ENCODE results near the gene GABRG2.
"Not testable (repeated sequence)": the region's sequence is repeated elsewhere in the genome, so short reads cannot be mapped to it uniquely, and the experiment has no call there.

The GABRG2 gene
- long read RNA-seq, donor 1: 0 reads
- long read RNA-seq, donor 2: 0 reads
- long read RNA-seq, donor 3: 0 reads
- long read RNA-seq, donor 4: 0 reads
- long read RNA-seq, donor 5: 0 reads
- long read RNA-seq, donor 6: 0 reads
- long read RNA-seq, donor 7: 0 reads
- long read RNA-seq, donor 8: 0 reads

DNA sequence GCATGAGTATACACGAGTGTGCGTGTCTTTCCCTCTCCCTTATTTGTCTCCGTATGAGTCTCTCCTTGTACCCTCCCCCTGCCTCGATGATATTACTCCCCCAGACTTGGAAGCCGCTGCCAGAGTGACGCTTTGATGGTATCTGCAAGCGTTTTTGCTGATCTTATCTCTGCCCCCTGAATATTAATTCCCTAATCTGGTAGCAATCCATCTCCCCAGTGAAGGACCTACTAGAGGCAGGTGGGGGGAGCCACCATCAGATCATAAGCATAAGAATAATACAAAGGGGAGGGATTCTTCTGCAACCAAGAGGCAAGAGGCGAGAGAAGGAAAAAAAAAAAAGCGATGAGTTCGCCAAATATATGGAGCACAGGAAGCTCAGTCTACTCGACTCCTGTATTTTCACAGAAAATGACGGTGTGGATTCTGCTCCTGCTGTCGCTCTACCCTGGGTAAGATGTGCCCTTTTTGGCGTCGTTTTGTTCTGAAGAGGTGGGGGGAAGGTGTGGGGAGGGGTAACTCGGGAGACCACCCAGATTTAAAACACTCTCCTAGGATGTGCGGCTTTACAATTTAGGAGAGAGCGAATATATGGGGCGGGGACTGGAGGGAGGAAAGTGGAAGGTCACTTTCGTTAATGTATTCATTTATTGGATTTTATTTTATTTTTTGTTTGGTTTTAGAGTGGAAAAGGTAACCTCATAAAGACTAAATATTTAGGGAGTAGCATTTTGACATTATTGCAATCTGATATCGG lies at the start of gene GABRG2:
Gene GABRG2, plus strand, starts transcription at position 119 of the 757 bp plus-strand sequence. Its CDS starts 227 bp downstream, at position 346.
- no peak for DNase-seq

DNA sequence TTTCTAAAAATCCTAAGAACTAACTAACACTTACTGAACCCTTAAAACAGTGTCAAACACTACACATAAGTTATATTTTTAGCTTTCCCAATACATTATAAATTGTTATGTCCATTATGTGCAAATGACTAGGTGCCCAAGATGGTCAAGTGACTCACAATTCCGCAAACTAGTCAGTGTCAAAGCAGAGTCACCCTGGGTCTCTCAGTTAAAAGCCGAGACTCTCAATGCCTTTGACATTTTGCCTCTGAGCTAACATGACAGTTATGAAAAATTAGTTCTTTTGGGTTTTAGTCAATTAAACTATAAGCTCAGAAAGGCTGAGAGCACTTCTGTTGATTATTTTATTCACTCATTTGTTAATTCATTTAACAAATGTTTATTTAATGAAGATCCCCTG lies 42.3 kb upstream of the GABRG2 start:
- DNase-seq: no peak

DNA sequence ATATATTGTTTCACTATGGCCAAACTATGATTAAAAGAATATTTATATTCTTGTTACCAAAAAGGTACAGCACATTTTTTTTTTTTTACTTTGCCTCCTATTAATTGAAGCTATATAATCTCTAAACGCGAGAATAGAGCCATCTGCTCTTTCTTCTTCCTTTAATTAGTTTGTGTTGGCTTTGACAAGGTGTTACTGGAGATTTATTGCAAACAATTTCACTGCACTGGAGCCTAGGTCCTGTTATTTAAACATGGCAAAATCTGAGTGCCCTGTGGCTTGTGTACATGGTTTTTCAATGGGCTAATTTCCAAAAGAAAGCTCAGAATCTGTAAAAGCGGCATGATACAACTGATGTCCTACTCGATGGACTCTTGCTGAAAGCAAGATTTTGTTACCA lies 40.8 kb upstream of the GABRG2 start:
- DNase-seq: no peak

GRCh38 chr5:162037431-162037830 lies 30.1 kb upstream of the GABRG2 start:
- DNase-seq: no peak

- DNase-seq: no peak
Measured at GRCh38 chr5:162047279-162047678, 20.3 kb upstream of the GABRG2 start.

GRCh38 chr5:162052676-162053075 lies 14.9 kb upstream of the GABRG2 start:
- no peak for DNase-seq

- not testable (repeated sequence) for DNase-seq
Measured at GRCh38 chr5:162055095-162055494, 12.5 kb upstream of the GABRG2 start.

GRCh38 chr5:162067162-162067561 lies 411 bp upstream of the GABRG2 start:
- DNase-seq: no peak

DNA sequence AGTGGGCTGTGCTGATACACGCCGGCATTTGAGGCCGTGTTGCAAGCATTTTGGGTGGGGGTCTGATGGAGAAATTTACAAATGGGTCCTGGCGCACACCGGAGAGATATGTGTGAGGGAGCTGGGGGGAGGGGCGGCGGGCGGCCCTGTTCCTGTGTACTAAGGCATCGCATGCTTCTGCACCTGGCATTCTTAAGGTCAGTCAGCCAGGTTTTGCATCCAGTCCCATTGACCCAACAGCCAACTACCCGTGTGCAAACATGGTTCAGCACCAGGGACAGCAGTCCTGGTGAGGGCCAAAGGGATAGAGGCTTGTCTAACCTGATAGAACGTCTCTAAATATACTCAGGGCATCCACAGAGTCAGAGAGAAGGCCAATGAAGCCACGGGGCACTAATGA lies 839 bp downstream of the GABRG2 start:
- no peak for DNase-seq

- DNase-seq: no peak
Measured at GRCh38 chr5:162068936-162069335, 1.4 kb downstream of the GABRG2 start.

- DNase-seq: no peak
Measured at GRCh38 chr5:162078805-162079204, 11.2 kb downstream of the GABRG2 start.

DNA sequence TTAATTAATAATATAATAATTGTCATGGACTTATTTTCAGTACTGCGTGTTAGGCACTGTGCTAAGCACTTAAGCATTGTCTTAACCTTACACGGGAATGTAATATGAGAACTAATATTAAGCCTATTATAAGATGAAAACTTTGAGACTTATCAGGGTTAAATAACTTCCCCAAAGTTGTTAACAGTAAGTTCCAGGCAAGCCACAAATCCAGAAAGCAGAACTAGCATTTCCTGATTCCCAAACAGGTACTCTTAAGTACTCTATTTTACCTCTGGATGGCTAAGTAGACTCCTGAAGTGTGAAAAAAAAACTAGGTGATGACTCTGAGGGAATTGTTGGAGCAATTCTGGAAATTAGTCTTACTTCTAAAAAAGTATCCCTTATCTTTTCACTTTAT lies 23.8 kb downstream of the GABRG2 start:
- DNase-seq: no peak

DNA sequence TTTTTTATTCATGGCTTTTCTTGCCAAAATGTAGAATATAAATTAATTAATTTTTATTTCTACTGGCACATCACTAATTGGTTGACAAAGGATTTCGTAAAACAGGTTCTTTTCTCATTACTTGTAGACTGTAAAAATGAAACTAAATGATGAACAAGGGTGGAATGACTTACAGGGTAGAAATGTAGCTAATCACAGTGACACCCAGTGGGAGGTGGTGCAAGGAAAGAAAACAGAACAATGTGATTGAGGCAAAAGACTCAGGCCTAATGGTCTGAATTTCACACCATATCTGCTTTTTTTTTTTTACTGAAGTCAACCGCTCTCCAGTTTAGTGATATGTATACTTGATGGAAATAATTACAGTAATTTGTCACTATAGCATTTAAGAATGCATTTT lies 28.9 kb downstream of the GABRG2 start:
- DNase-seq: no peak

- DNase-seq: no peak
Measured at GRCh38 chr5:162107591-162107990, 40.0 kb downstream of the GABRG2 start.

- no peak for DNase-seq
Measured at GRCh38 chr5:162119801-162120200, 52.2 kb downstream of the GABRG2 start.

GRCh38 chr5:162128117-162128516 lies 60.5 kb downstream of the GABRG2 start:
- DNase-seq: no peak

GRCh38 chr5:162132348-162132747 lies 64.8 kb downstream of the GABRG2 start:
- no peak for DNase-seq

DNA sequence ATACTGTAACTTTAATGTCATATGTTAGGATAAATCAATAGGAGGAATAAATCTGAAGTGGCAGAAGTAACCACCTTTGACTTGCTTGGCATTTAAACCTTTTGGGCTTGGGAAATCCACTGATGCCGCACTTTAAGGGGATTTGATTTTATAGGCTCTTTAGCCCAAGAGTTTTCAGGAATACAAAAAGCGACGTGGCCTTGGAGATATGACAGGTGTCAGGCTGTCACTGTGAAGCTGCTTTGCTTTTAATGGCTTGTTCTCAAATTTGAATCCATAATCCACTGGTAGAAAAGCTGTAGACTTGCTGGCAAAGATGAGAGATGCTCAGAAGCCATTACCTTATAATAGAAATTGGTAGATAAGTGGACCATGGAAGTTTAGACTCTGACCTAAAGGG lies 71.6 kb downstream of the GABRG2 start:
- DNase-seq: no peak

GRCh38 chr5:162154242-162154641 lies 86.7 kb downstream of the GABRG2 start:
- no peak for DNase-seq

GRCh38 chr5:162160401-162160800 lies 92.8 kb downstream of the GABRG2 start:
- DNase-seq: no peak

- DNase-seq: no peak
Measured at GRCh38 chr5:162163663-162164062, 96.1 kb downstream of the GABRG2 start.

DNA sequence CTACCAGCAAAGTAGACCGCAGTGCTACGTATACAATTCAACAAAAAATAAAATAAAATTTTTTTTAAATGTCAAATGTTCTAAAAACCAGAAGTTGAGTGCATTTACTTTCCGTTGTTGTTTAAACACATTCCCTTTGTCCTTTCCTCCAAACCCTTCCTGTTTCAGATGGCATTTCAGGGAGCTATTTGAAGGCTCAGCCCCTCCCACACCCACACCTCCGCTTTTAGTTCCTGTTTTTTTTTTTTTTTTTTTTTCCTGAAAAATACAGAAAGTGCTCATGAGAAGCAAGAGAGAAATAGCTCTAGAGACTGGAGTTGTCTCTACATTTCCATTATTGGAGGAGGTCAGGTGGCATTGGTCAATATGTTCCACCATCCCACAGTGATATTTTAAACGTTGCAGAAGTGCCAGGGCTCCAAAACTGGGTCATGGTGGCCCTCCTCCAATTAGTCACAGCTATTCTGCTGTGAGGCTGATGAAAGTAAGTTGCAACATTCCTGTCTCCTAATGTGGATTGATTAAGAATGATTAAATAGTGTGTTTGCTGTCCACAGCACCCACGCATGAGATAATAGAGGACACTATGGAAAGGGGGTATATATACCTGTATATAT lies 106.9 kb downstream of the GABRG2 start:
- DNase-seq: no peak

GRCh38 chr5:162187371-162187770 lies 119.8 kb downstream of the GABRG2 start:
- no peak for DNase-seq

DNA sequence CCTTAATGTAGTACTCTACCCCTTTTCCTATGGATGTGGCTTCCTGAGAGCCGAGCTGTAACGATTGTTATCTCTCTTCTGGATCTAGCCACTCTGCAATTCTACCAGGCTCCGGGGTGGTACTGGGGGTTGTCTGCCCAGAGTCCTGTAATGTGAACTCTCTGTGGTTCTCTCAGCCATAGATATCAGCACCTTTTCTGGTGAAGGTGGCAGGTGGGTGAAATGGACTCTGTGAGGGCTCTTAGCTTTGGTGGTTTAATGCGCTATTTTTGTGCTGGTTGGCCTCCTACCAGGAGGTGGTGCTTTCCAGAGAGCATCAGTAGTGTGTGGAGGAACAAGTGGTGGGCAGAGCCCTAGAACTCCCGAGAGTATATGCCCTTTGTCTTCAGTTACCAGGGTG lies 122.1 kb downstream of the GABRG2 start:
- no peak for DNase-seq

Measured in right kidney (tissue), 9 donors.